ENCODE data around the gene NRCAM.

- TF ChIP-seq ZNF264 (CRISPR knock-in tag; IDR thresholded peaks at IDR 0.05) (no peak), JUNB (CRISPR knock-in tag; IDR thresholded peaks at IDR 0.05; ENCODE audit: borderline replicate concordance) (no peak), YY1 (IDR thresholded peaks at IDR 0.05; ENCODE audit: insufficient read depth, insufficient replicate concordance, low read depth, low read length) (no peak), ZNF563 (CRISPR knock-in tag; IDR thresholded peaks at IDR 0.05) (no peak), SMC3 (IDR thresholded peaks at IDR 0.05; ENCODE audit: low read length) (no peak), BRCA1 (CRISPR knock-in tag; IDR thresholded peaks at IDR 0.05) (no peak)
- TF ChIP-seq, protein P1, sequence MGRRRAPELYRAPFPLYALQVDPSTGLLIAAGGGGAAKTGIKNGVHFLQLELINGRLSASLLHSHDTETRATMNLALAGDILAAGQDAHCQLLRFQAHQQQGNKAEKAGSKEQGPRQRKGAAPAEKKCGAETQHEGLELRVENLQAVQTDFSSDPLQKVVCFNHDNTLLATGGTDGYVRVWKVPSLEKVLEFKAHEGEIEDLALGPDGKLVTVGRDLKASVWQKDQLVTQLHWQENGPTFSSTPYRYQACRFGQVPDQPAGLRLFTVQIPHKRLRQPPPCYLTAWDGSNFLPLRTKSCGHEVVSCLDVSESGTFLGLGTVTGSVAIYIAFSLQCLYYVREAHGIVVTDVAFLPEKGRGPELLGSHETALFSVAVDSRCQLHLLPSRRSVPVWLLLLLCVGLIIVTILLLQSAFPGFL (CRISPR knock-in tag; IDR thresholded peaks at IDR 0.05): no peak
- TF ChIP-seq, protein P2, sequence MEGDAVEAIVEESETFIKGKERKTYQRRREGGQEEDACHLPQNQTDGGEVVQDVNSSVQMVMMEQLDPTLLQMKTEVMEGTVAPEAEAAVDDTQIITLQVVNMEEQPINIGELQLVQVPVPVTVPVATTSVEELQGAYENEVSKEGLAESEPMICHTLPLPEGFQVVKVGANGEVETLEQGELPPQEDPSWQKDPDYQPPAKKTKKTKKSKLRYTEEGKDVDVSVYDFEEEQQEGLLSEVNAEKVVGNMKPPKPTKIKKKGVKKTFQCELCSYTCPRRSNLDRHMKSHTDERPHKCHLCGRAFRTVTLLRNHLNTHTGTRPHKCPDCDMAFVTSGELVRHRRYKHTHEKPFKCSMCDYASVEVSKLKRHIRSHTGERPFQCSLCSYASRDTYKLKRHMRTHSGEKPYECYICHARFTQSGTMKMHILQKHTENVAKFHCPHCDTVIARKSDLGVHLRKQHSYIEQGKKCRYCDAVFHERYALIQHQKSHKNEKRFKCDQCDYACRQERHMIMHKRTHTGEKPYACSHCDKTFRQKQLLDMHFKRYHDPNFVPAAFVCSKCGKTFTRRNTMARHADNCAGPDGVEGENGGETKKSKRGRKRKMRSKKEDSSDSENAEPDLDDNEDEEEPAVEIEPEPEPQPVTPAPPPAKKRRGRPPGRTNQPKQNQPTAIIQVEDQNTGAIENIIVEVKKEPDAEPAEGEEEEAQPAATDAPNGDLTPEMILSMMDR (CRISPR knock-in tag; IDR thresholded peaks at IDR 0.05): no peak
Measured at GRCh38 chr7:108257954-108258353, 198.3 kb downstream of the NRCAM start.

All from HepG2 (cell line).